K562 (cell line): Measurements from ENCODE around the gene BRD4. TPM values are rescaled to one million over a fixed set of nuclear protein-coding genes. Genes with fewer than 3 reads are reported as not detected.

Experiments
- CEBPG ChIP-seq, 3 experiments: fragments of 200-800 bp in 1 of 3; sonication (Bioruptor generic) in 1 of 3; sonication (generic) in 1 of 3; formaldehyde crosslinking in 1 of 3; IDR thresholded peaks in 2 of 3; conservative IDR thresholded peaks in 1 of 3; 2 replicates each; pipeline versions ENCODE4 v1.6.1 to v1.8.0; 2016 to 2022; ENCODE audit warnings: missing compliant biosample characterization in 2 of 3, missing genetic modification characterization in 2 of 3, mild to moderate bottlenecking in 1 of 3, missing genetic modification reagents in 1 of 3
- CHD1 ChIP-seq: fragments of 200-600 bp; sonication (generic); IDR thresholded peaks from one replicate; pipeline ENCODE4 v1.6.1; 2012; ENCODE audit warnings: mild to moderate bottlenecking, moderate library complexity, low read length, inconsistent platforms
- EWSR1 ChIP-seq: fragments of 450-650 bp; IDR thresholded peaks from 2 replicates; pipeline ENCODE4 v1.6.1; 2018; ENCODE audit warnings: borderline replicate concordance, mild to moderate bottlenecking, low read depth, moderate library complexity; ENCODE audit not compliant: partially characterized antibody
- FOXP4 ChIP-seq: sonication (generic); formaldehyde crosslinking; IDR thresholded peaks from 2 replicates; pipeline ENCODE4 v1.8.0; 2022; ENCODE audit warnings: mild to moderate bottlenecking, missing genetic modification reagents, borderline replicate concordance
- HNRNPH1 ChIP-seq: fragments of 200-400 bp; formaldehyde crosslinking; optimal IDR thresholded peaks from 2 replicates; pipeline ENCODE3; 2017; ENCODE audit warnings: low read depth, mild to moderate bottlenecking, low read length, moderate library complexity
- MGA ChIP-seq: fragments of 450-650 bp; IDR thresholded peaks from 2 replicates; pipeline ENCODE4 v1.6.1; 2016; ENCODE audit warnings: mild to moderate bottlenecking, moderate library complexity
- SUPT5H ChIP-seq: fragments of 450-650 bp; IDR thresholded peaks from 2 replicates; pipeline ENCODE4 v1.6.1; 2016
- ZBTB43 ChIP-seq: sonication (generic); formaldehyde crosslinking; IDR thresholded peaks from 2 replicates; pipeline ENCODE4 v1.8.0; 2023; ENCODE audit warnings: mild to moderate bottlenecking, missing genetic modification reagents
- polyA plus RNA-seq, 8 experiments: library from polyadenylated mRNA; depleted of rRNA in 4 of 8; stranded (reverse) in 5 of 8; unstranded in 3 of 8; fragments of >200 nt; fragmentation: Nextera tagmentation in 2 of 8; fragmentation: Illumina TruSeq in 1 of 8; extraction: Ambion mirVana in 2 of 8; extraction: Trizol in 1 of 8; gene quantifications; 2 replicates each; pipeline versions ENCODE4 v1.2.1 to v1.2.3, GENCODE V29; 2011 to 2014; ENCODE audit warnings: inconsistent platforms in 1 of 8, missing spikeins in 1 of 8
- total RNA-seq, 7 experiments: library from RNA; depleted of rRNA in 6 of 7; stranded (reverse); fragments of >200 nt in 6 of 7; fragmentation: Illumina TruSeq in 2 of 7; extraction: Trizol in 2 of 7; gene quantifications; 2 replicates each; pipeline versions ENCODE4 v1.2.1 to v1.2.3, GENCODE V29; 2011 to 2021; ENCODE audit warnings: low replicate concordance in 1 of 7

BRD4 gene
- total and polyA plus RNA-seq, 9 of the 15 experiments (the other 6 are each of a cell fraction or from before 2014, with no cell fraction given): 1.8 to 105 (median 15.6) TPM

DNA sequence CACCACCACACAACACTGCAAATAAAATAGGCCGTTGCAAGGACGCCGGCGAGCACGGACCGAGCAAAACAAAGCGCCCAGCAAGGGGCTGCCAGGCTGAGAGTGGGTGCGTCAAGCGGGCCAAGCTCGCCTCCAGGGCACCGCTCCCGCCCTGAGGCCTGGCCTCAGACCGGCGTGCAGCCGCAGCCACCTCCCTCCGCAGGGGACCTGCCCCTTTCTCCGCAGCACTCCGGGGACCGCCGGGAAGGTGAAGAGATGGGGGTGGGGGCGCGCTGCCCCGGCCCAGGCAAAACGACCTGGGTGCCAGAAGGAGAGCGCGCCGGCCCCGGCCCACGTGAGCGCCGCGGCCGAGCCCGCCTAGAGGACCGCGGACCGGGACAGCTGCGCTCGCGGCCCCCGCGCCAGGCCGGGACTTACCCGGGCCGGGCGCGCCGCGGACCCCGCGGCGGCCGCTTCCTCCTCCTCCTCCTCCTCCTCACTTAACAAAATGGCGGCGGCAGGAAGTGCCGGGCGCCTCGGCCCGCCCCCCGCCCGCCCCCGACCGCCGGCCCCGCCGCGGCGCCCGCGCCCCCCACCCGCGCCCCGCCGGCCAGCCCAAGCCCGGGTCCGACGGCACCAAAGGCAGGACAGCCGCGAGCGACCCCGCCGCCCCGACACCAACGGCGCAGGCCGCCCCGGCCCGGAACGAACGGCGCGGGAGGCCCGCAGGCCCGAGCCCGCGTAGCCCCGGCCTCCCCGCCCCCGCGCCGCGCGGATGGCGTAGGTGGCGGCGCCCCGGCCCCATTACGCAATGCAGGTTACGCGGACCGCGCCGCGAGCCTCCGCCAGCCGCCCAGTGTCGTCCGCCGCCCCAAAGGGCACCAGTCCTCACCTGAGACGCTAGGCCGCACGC lies 674 bp downstream of the BRD4 start (continued):
- TF ChIP-seq MGA (no peak), SUPT5H (no peak), CHD1 (peak; percentile 77), EWSR1 (no peak), FOXP4 (CRISPR knock-in tag) (peak; percentile 60; the same call in 1 of the 2 replicates), HNRNPH1 (no peak), CEBPG (CRISPR knock-in tag; IDR thresholded peaks at IDR 0.05) (peak; percentile 86), CEBPG (tag; conservative IDR thresholded peaks at IDR 0.05 in 1 of 2, IDR thresholded peaks at IDR 0.05 in 1 of 2) (peak; percentile 82 to 92), ZBTB43 (CRISPR knock-in tag) (peak; percentile 69; the same call in 1 of the 2 replicates)
